K562 (cell line): ENCODE results near the gene CYB5B. TPM values are rescaled to one million over a fixed set of nuclear protein-coding genes. Genes with fewer than 3 reads are reported as not detected.

Experiments used
- BMI1 ChIP-seq: fragments of 150-350 bp; IDR thresholded peaks from 2 replicates; pipeline ENCODE4 v1.6.1; 2014; ENCODE audit warnings: low read length
- CBX1 ChIP-seq: sonication (generic); IDR thresholded peaks from 2 replicates; pipeline ENCODE4 v1.6.1; 2016; ENCODE audit warnings: antibody characterized with exemption, low read depth, mild to moderate bottlenecking
- GATAD2B ChIP-seq: fragments of 450-650 bp; IDR thresholded peaks from 2 replicates; pipeline ENCODE4 v1.6.1; 2017; ENCODE audit warnings: mild to moderate bottlenecking, borderline replicate concordance
- HDAC2 ChIP-seq: fragments of 450-650 bp; IDR thresholded peaks from 2 replicates; pipeline ENCODE4 v1.6.1; 2016; ENCODE audit warnings: mild to moderate bottlenecking
- HDGF ChIP-seq: fragments of 450-650 bp; IDR thresholded peaks from 2 replicates; pipeline ENCODE4 v1.6.1; 2016
- ILF3 ChIP-seq: fragments of 450-650 bp; IDR thresholded peaks from 2 replicates; pipeline ENCODE4 v1.6.1; 2018; ENCODE audit warnings: antibody characterized with exemption, mild to moderate bottlenecking, moderate library complexity, borderline replicate concordance
- KDM2B ChIP-seq: fragments of 250-450 bp; sonication (Bioruptor Pico); IDR thresholded peaks from 2 replicates; pipeline ENCODE4 v1.8.0; 2021; ENCODE audit warnings: mild to moderate bottlenecking, moderate library complexity
- MCM2 ChIP-seq: fragments of 450-650 bp; IDR thresholded peaks from 2 replicates; pipeline ENCODE4 v1.6.1; 2017; ENCODE audit warnings: low read depth, mild to moderate bottlenecking
- NFRKB ChIP-seq: fragments of 450-650 bp; IDR thresholded peaks from 2 replicates; pipeline ENCODE4 v1.6.1; 2016; ENCODE audit warnings: low read depth
- PHF21A ChIP-seq: fragments of 450-650 bp; IDR thresholded peaks from 2 replicates; pipeline ENCODE4 v1.6.1; 2017; ENCODE audit warnings: low read depth, borderline replicate concordance
- RB1 ChIP-seq: fragments of 450-650 bp; IDR thresholded peaks from 2 replicates; pipeline ENCODE4 v1.6.1; 2017; ENCODE audit warnings: low read depth, mild to moderate bottlenecking
- RCOR1 ChIP-seq, 2 experiments: IDR thresholded peaks; 2 replicates each; pipeline ENCODE4 v1.6.1; 2012; ENCODE audit warnings: low read depth in 2 of 2, low read length in 2 of 2, borderline replicate concordance in 1 of 2, improper control_type of control experiment in 1 of 2
- RREB1 ChIP-seq: fragments of 250-450 bp; sonication (Bioruptor Pico); IDR thresholded peaks from 2 replicates; pipeline ENCODE4 v1.4.0; 2020
- STAG1 ChIP-seq: sonication (generic); formaldehyde crosslinking; IDR thresholded peaks from 2 replicates; pipeline ENCODE4 v1.5.0; 2020; ENCODE audit warnings: missing genetic modification reagents, borderline replicate concordance
- STAT5B ChIP-seq: fragments of 250-450 bp; sonication (Bioruptor Pico); IDR thresholded peaks from 2 replicates; pipeline ENCODE4 v1.8.0; 2021; ENCODE audit warnings: mild to moderate bottlenecking, inconsistent platforms
- TFE3 ChIP-seq: fragments of 450-650 bp; formaldehyde crosslinking; IDR thresholded peaks from 2 replicates; pipeline ENCODE4 v1.4.0; 2020; ENCODE audit warnings: mild to moderate bottlenecking, mixed read lengths
- U2AF2 ChIP-seq: fragments of 200-400 bp; formaldehyde crosslinking; optimal IDR thresholded peaks from 2 replicates; pipeline ENCODE3; 2017; ENCODE audit warnings: low read depth, mild to moderate bottlenecking, low read length
- VEZF1 ChIP-seq: fragments of 200-800 bp; sonication (Bioruptor generic); IDR thresholded peaks from 2 replicates; pipeline ENCODE4 v1.6.1; 2017; ENCODE audit warnings: missing genetic modification characterization, missing compliant biosample characterization
- ZNF274 ChIP-seq: IDR thresholded peaks from 2 replicates; pipeline ENCODE4 v1.6.1; 2011; ENCODE audit warnings: low read depth, mild to moderate bottlenecking, low read length, moderate library complexity, borderline replicate concordance
- ZNF561 ChIP-seq: fragments of 450-650 bp; formaldehyde crosslinking; conservative IDR thresholded peaks from 2 replicates; pipeline ENCODE4 v1.4.0; 2020; ENCODE audit warnings: mild to moderate bottlenecking, moderate library complexity
- polyA plus RNA-seq, 8 experiments: library from polyadenylated mRNA; depleted of rRNA in 4 of 8; stranded (reverse) in 5 of 8; unstranded in 3 of 8; fragments of >200 nt; fragmentation: Nextera tagmentation in 2 of 8; fragmentation: Illumina TruSeq in 1 of 8; extraction: Ambion mirVana in 2 of 8; extraction: Trizol in 1 of 8; gene quantifications; 2 replicates each; pipeline versions ENCODE4 v1.2.1 to v1.2.3, GENCODE V29; 2011 to 2014; ENCODE audit warnings: inconsistent platforms in 1 of 8, missing spikeins in 1 of 8
- total RNA-seq, 7 experiments: library from RNA; depleted of rRNA in 6 of 7; stranded (reverse); fragments of >200 nt in 6 of 7; fragmentation: Illumina TruSeq in 2 of 7; extraction: Trizol in 2 of 7; gene quantifications; 2 replicates each; pipeline versions ENCODE4 v1.2.1 to v1.2.3, GENCODE V29; 2011 to 2021; ENCODE audit warnings: low replicate concordance in 1 of 7

CYB5B gene
- total and polyA plus RNA-seq, 9 of the 15 experiments (the other 6 are each of a cell fraction or from before 2014, with no cell fraction given), result 29.9 to 274 (median 136) TPM

GRCh38 chr16:69494991-69495392 lies 70.6 kb downstream of the CYB5B start (continued):
- TF ChIP-seq U2AF2 (no peak), RCOR1 (IDR thresholded peaks at IDR 0.05; ENCODE audit: borderline replicate concordance in 1 of 2, low read depth in 2 of 2, low read length in 2 of 2) (no peak; a peak in 1 of 4 replicates), CBX1 (no peak), RB1 (peak; percentile 34; the same call in 1 of the 2 replicates), HDGF (no peak), ILF3 (no peak), GATAD2B (no peak), MCM2 (no peak), PHF21A (no peak), STAT5B (CRISPR knock-in tag) (no peak), ZNF561 (CRISPR knock-in tag) (no peak), KDM2B (no peak), TFE3 (CRISPR knock-in tag) (no peak), RREB1 (no peak), NFRKB (no peak), ZNF274 (no peak), VEZF1 (CRISPR knock-in tag) (no peak), HDAC2 (peak; percentile 82), STAG1 (CRISPR knock-in tag) (no peak), BMI1 (no peak)
